GM12878 (cell line): ENCODE measurements around the gene HS6ST1. TPM values are rescaled to one million over a fixed set of nuclear protein-coding genes. Genes with fewer than 3 reads are reported as not detected.

Experiments
- ATAC-seq: fragments of 200-7000 bp; cut with Tn5 transposase; 3 replicates; pipeline ENCODE4 v1.9.1; 2020; ENCODE audit warnings: mild to moderate bottlenecking, moderate library complexity
- BruUV-seq: library from RNA; stranded (reverse); fragments of 400-500 nt; replicated peaks from 2 replicates; lab custom pipeline; 2021; lab: Mats Ljungman, UMichigan
- CTCF ChIA-PET: fragments of 300-600 bp; sonication (Branson Sonifier 250); formaldehyde crosslinking; extraction: SDS; loops from one replicate; lab custom pipeline; 2021; ENCODE audit warnings: inconsistent platforms; lab: Yijun Ruan, JAX
- POLR2A ChIA-PET: fragments of 350-600 bp; formaldehyde crosslinking; extraction: SDS; loops from one replicate; lab custom pipeline; 2021; ENCODE audit warnings: inconsistent platforms; lab: Charles Lee
- RAD21 ChIA-PET: fragments of 300-600 bp; sonication (Branson Sonifier 250); formaldehyde crosslinking; loops from one replicate; lab custom pipeline; 2023; ENCODE audit warnings: antibody characterized with exemption; ENCODE audit not compliant: unreplicated experiment; lab: Charles Lee
- SMC1A ChIA-PET: fragments of 300-600 bp; sonication (Branson Sonifier 250); formaldehyde crosslinking; loops from one replicate; lab custom pipeline; 2023; ENCODE audit not compliant: unreplicated experiment, uncharacterized antibody; lab: Charles Lee
- DNase-seq: peaks from one replicate; pipeline ENCODE4 v3.0.0-alpha.2; 2011; ENCODE audit warnings: low read depth, low spot score
- FAIRE-seq: peaks from 3 replicates; lab custom pipeline; 2011; peaks lifted over from hg19 to GRCh38; lab: Jason Lieb, UNC
- H2AFZ ChIP-seq: 2 replicates; pipeline ENCODE4 v1.6.0; 2011; ENCODE audit warnings: low read depth, low read length, control low read depth; ENCODE audit not compliant: control insufficient read depth
- H3K27ac ChIP-seq: 2 replicates; pipeline ENCODE4 v1.5.1; 2011; ENCODE audit warnings: control low read depth; ENCODE audit not compliant: control insufficient read depth, insufficient read depth
- H3K27me3 ChIP-seq, 2 experiments: replicated peaks in 1 of 2; 2 replicates each; pipeline versions ENCODE4 v1.6.0 to v1.6.1; 2011; ENCODE audit warnings: low read length in 1 of 2; ENCODE audit not compliant: control insufficient read depth in 2 of 2, insufficient read depth in 2 of 2
- H3K36me3 ChIP-seq, 2 experiments: 2 replicates each; pipeline ENCODE4 v1.5.1; 2011; ENCODE audit warnings: low read length in 1 of 2; ENCODE audit not compliant: control insufficient read depth in 2 of 2, insufficient read depth in 2 of 2
- H3K4me1 ChIP-seq: 2 replicates; pipeline ENCODE4 v1.6.1; 2011; ENCODE audit warnings: mild to moderate bottlenecking, low read length, moderate library complexity, mixed read lengths; ENCODE audit not compliant: control insufficient read depth, insufficient read depth
- H3K4me2 ChIP-seq: 2 replicates; pipeline ENCODE4 v1.6.0; 2011; ENCODE audit warnings: control low read depth; ENCODE audit not compliant: control insufficient read depth, insufficient read depth
- H3K4me3 ChIP-seq: fragments of 200-600 bp; sonication (generic); 2 replicates; pipeline ENCODE4 v1.5.1; 2016
- H3K79me2 ChIP-seq: 2 replicates; pipeline ENCODE4 v1.6.0; 2011; ENCODE audit warnings: low read length; ENCODE audit not compliant: control insufficient read depth, insufficient read depth
- H3K9ac ChIP-seq: 2 replicates; pipeline ENCODE4 v1.8.0; 2011; ENCODE audit warnings: low read length, control low read depth, mixed read lengths; ENCODE audit not compliant: control insufficient read depth, insufficient read depth
- H3K9me3 ChIP-seq: replicated peaks from 3 replicates; pipeline ENCODE4 v1.5.1; 2011; ENCODE audit warnings: mild to moderate bottlenecking, low read length; ENCODE audit not compliant: control insufficient read depth, insufficient read depth
- H4K20me1 ChIP-seq: 2 replicates; pipeline ENCODE4 v1.6.0; 2011; ENCODE audit not compliant: control insufficient read depth, insufficient read depth
- ASH2L ChIP-seq: fragments of 300-600, 200-600 bp; sonication (generic); IDR thresholded peaks from 2 replicates; pipeline ENCODE4 v1.6.1; 2017; ENCODE audit warnings: low read depth, mild to moderate bottlenecking, borderline replicate concordance
- JUND ChIP-seq: IDR thresholded peaks from 2 replicates; pipeline ENCODE4 v1.6.1; 2012; ENCODE audit warnings: low read depth, mild to moderate bottlenecking, low read length, improper control_type of control experiment, moderate library complexity
- KDM1A ChIP-seq: fragments of 200-600 bp; sonication (generic); IDR thresholded peaks from 2 replicates; pipeline ENCODE4 v1.6.1; 2016; ENCODE audit warnings: borderline replicate concordance
- NFIC ChIP-seq: IDR thresholded peaks from 2 replicates; pipeline ENCODE4 v1.6.1; 2012; ENCODE audit warnings: low read depth, mild to moderate bottlenecking, inconsistent platforms, low read length, moderate library complexity
- NKRF ChIP-seq: fragments of 450-650 bp; conservative IDR thresholded peaks from 2 replicates; pipeline ENCODE4 v1.6.1; 2017; ENCODE audit warnings: mild to moderate bottlenecking, moderate library complexity
- PAX8 ChIP-seq: fragments of 450-650 bp; IDR thresholded peaks from 2 replicates; pipeline ENCODE4 v1.6.1; 2017; ENCODE audit warnings: mild to moderate bottlenecking, moderate library complexity
- TCF12 ChIP-seq: IDR thresholded peaks from 2 replicates; pipeline ENCODE4 v1.6.1; 2011; ENCODE audit warnings: low read depth, mild to moderate bottlenecking, low read length
- ZNF24 ChIP-seq: fragments of 450-650 bp; IDR thresholded peaks from 2 replicates; pipeline ENCODE4 v1.6.1; 2017; ENCODE audit warnings: antibody characterized with exemption, mild to moderate bottlenecking
- WGBS: methylation state at CpG from one replicate; pipeline ENCODE4 v1.1.6; 2016; ENCODE audit warnings: low lambda C conversion rate; ENCODE audit not compliant: insufficient replicate concordance, insufficient coverage; ENCODE audit errors: missing lambda C conversion rate; 5-methylcytosine and 5-hydroxymethylcytosine counted together
- in situ Hi-C: fragments of 300-500 bp; cut with MboI; formaldehyde crosslinking; loops from 9 replicates; pipeline ENCODE4 v1.14.3; 2018; ENCODE audit warnings: mixed read lengths
- intact Hi-C: fragments of 100-400 bp; cut with micrococcal nuclease; formaldehyde crosslinking; loops from one replicate; pipeline ENCODE4 v1.14.2; 2022; ENCODE audit not compliant: unreplicated experiment
- polyA plus RNA-seq, 11 experiments: library from polyadenylated mRNA; depleted of rRNA in 4 of 11; unstranded in 6 of 11; stranded (reverse) in 5 of 11; fragments of >200 nt; fragmentation: Nextera tagmentation in 4 of 11; fragmentation: Illumina TruSeq in 1 of 11; extraction: Ambion mirVana in 4 of 11; extraction: Trizol in 1 of 11; gene quantifications; 1 replicate in 1 of 11; 2 replicates in 10 of 11; pipeline versions ENCODE4 v1.2.1 to v1.2.3, GENCODE V29; 2011 to 2016; ENCODE audit warnings: inconsistent platforms in 2 of 11, missing spikeins in 2 of 11, low read depth in 1 of 11
- total RNA-seq, 4 experiments: library from RNA; depleted of rRNA in 3 of 4; stranded (reverse); fragments of >200 nt in 3 of 4; fragmentation: Illumina TruSeq in 1 of 4; extraction: Trizol in 1 of 4; gene quantifications; 2 replicates each; pipeline versions ENCODE4 v1.2.1 to v1.2.3, GENCODE V29; 2013 to 2021
- TF ChIP-seq, protein P1 (sequence below): IDR thresholded peaks from 2 replicates; pipeline ENCODE4 v1.6.1; 2011; ENCODE audit warnings: mild to moderate bottlenecking, low read depth, low read length, moderate library complexity; ENCODE audit not compliant: insufficient replicate concordance
- TF ChIP-seq, protein P2 (sequence below): IDR thresholded peaks from 2 replicates; pipeline ENCODE4 v1.6.1; 2012; ENCODE audit warnings: low read depth, low read length, improper control_type of control experiment

HS6ST1 gene
- total and polyA plus RNA-seq, 10 of the 15 experiments (the other 5 are each of a cell fraction or from before 2014, with no cell fraction given), result 0.48 to 17.0 (median 4.7) TPM

DNA sequence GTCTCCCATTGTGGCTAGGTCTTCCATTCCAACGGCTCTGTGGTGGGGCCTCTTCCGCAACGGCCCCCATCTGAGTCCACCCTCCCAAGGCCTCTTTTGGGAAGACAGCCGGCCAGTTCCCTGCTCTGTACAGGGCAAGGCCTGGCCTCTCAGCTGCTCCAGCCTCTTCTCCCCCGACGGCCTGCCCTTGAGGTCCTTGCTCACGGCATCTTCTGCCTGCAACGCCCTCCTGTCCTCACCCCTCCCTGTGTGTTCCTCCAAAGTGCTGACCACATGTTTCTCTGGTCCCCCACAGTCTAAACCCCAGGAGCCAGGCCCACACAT is 16.0 kb downstream of the HS6ST1 start:
- ChIA-PET POLR2A (no interaction called here), CTCF (no interaction called here), RAD21 (no interaction called here), SMC1A (no interaction called here)
- H3K36me3 ChIP-seq, result no peaks in the 10 kb centered on the region
- no peak for TF ChIP-seq ZNF24
- TF ChIP-seq, protein P1, sequence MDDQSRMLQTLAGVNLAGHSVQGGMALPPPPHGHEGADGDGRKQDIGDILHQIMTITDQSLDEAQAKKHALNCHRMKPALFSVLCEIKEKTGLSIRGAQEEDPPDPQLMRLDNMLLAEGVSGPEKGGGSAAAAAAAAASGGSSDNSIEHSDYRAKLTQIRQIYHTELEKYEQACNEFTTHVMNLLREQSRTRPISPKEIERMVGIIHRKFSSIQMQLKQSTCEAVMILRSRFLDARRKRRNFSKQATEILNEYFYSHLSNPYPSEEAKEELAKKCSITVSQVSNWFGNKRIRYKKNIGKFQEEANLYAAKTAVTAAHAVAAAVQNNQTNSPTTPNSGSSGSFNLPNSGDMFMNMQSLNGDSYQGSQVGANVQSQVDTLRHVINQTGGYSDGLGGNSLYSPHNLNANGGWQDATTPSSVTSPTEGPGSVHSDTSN, result no peak
- TF ChIP-seq, protein P2, sequence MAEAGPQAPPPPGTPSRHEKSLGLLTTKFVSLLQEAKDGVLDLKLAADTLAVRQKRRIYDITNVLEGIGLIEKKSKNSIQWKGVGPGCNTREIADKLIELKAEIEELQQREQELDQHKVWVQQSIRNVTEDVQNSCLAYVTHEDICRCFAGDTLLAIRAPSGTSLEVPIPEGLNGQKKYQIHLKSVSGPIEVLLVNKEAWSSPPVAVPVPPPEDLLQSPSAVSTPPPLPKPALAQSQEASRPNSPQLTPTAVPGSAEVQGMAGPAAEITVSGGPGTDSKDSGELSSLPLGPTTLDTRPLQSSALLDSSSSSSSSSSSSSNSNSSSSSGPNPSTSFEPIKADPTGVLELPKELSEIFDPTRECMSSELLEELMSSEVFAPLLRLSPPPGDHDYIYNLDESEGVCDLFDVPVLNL, result no peak
- TF ChIP-seq ASH2L, result no peak
- TF ChIP-seq NKRF, result no peak
- TF ChIP-seq PAX8, result no peak
- TF ChIP-seq KDM1A, result no peak
- TF ChIP-seq TCF12, result no peak
- no peak for TF ChIP-seq JUND
- no peak for TF ChIP-seq NFIC
- no peaks in the 10 kb centered on the region for H3K9me3 ChIP-seq
- no peaks in the 10 kb centered on the region; the same call in 1 of the 2 replicates for H4K20me1 ChIP-seq
- intact Hi-C loops, result no loop called here
- in situ Hi-C loops, result no loop called here
- no peak overlapping the region for H2AFZ ChIP-seq
- ATAC-seq (no peak), DNase-seq (no peak), FAIRE-seq (no peak)
- H3K27me3 ChIP-seq, result no peaks in the 10 kb centered on the region
- no TSS peak for BruUV-seq
- H3K4me1 ChIP-seq, result peaks cover 7% of the 10 kb centered on the region
- no peak overlapping the region for H3K9ac ChIP-seq
- WGBS, result 97% methylated on average over 7 of the region's 8 CpGs
- no peak overlapping the region for H3K4me2 ChIP-seq
- no peaks in the 10 kb centered on the region; the same call in 1 of the 2 replicates for H3K79me2 ChIP-seq
- no peak overlapping the region for H3K27ac ChIP-seq
- H3K4me3 ChIP-seq, result no peak overlapping the region
